Tongue (tissue), 2 donors: ENCODE measurements around the gene RGS6. TPM values are rescaled to one million over a fixed set of nuclear protein-coding genes. Genes with fewer than 3 reads are reported as not detected.

Experiments
- DNase-seq: peaks from one replicate; pipeline ENCODE4 v3.0.0-alpha.2; 2015
- total RNA-seq: library from RNA; depleted of rRNA; stranded (reverse); fragments of >200 nt; gene quantifications from one replicate; pipeline ENCODE4 v1.2.3, GENCODE V29; 2014

The RGS6 gene
- total RNA-seq, 1 donor from 2014 or later, result 5.6 TPM

- no peak for DNase-seq
Observed at GRCh38 chr14:72017290-72017689, 85.1 kb downstream of the RGS6 start.

GRCh38 chr14:72023128-72024042, 91.2 kb downstream of the RGS6 start:
- no peak for DNase-seq

DNA sequence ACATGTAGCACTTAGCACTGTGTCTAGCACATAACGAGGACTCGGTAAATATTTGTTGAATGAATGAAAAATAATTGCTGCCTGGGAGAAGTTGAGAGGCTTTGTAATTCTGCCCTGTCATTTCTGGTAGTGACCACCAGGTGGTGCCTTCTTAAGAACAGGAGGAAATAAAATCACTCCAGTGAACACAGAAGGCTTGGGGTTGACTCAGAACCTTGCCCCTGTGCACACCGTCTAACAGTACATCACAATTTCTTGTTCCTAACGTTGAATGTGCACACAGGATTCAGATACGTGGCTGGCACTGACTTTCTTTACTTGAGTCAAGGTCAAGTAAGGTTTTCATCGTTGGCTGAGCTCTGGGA, 91.8 kb downstream of the RGS6 start:
- peak; percentile 13 for DNase-seq

DNA sequence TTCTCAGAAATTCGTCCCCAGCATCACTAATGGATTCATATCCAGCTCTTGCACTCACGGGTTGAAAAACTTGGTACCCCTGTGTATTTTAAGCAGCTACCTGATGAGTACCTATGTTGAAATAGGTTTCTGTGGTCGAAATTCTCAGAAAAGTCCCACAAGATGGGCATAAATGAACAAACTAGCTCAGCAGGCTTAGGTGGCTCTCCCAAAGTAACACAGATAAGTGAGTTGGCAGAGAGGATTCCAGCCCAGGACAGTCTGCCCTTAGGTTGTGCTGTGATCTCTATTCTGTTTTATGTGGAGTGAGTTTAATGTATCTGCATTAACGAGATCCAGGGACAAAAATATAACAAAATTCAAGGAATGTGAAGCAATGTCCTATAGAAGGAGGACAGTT, 92.3 kb downstream of the RGS6 start:
- DNase-seq, result no peak

GRCh38 chr14:72026536-72026935, 94.3 kb downstream of the RGS6 start:
- DNase-seq, result no peak

GRCh38 chr14:72027061-72027460, 94.8 kb downstream of the RGS6 start:
- no peak for DNase-seq

DNA sequence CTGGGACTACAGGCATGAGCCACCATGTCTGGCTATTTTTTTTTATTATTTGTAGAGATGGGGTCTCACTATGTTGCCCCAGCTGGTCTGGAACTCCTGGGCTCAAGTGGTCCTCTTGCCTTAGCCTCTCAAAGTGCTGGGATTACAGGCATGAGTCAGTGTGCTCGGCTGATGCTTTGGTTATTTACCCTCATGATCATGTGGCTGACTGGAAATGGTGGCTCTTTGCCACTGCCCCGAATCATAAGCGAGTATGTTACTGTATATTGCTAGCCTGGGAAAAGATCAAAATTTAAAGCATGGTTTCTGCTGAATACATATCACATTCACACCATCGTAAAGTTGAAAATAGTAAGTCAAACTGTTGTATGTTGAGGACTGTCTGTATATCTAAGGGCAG, 101.1 kb downstream of the RGS6 start:
- DNase-seq, result no peak

DNA sequence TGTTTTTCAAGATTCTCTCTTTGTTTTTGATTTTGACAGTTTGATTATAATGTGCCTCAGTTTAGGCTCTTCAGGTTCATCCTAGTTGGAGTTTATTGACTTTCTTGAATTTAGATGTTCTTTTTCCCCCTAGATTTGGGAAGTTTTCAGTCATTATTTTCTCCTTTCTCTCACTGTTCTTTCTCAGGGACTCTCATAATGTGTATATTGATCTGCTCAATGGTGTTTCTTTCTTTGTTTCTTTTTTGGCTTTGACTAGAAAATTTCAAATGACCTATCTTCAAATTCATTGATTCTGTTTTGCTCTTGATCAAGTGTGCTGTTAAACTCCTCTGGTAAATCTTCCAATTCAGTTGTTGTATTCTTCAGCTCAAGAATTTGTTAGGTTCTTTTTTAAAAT, 108.3 kb downstream of the RGS6 start:
- DNase-seq, result no peak

DNA sequence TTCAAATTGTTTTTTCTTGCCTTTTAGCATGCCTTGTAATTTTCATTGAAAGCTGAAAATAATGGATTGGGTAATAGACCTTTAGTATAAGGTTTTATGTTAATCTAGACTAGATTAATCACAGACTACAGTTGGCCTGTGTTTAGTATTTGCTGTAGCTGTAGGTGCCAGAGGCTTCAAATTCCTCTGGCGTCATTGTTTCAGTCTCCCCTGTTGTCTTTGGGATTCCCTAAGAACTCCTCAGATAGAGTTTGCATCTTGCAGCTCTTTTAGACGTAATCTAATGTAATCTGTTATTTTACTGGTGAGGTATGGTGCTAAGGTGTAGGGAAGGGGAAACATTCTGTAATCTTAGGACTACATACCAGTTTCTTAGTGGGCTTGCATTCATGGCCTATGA, 113.0 kb downstream of the RGS6 start:
- no peak for DNase-seq

- DNase-seq, result no peak
Observed at GRCh38 chr14:72045885-72046284, 113.7 kb downstream of the RGS6 start.

GRCh38 chr14:72049462-72049861, 117.2 kb downstream of the RGS6 start:
- DNase-seq, result no peak

DNA sequence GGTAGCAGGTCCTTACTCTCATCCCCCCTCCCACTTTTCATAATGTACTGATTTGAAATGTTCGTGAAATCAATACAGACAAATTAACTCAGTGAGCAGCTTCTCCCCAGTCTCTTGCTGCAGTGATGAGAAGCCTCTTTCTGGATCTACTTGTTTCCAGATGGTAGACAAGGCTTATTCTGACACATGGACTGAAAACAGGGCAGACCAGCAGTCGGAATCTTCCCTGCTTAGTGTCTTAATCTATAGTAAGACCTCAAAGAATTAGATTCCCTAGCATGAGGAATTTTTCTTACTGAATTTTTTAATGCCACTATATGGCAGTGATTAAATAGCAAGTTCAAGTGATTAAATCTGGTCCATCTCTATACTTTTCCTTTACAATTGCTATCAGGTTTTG, 120.1 kb downstream of the RGS6 start:
- DNase-seq, result peak; percentile 35

DNA sequence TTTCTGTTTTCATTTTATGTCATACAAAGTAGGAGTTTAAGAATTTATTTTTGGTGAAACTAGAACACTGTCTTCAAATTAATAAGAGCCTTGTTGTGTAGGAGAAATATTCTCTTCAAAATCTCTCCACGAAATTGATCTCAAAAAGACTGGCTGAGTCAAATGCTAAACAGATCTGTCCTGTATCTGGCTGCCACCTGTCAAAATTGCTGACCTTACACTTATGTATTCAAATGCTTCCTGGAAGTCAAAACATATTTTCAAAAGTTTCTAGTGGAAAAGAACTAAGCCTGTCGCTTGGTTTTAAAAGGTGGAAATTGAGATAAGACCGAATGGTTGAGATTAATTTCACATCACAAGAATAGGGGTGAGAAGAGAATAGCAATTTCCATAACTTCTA, 121.4 kb downstream of the RGS6 start:
- DNase-seq, result no peak

DNA sequence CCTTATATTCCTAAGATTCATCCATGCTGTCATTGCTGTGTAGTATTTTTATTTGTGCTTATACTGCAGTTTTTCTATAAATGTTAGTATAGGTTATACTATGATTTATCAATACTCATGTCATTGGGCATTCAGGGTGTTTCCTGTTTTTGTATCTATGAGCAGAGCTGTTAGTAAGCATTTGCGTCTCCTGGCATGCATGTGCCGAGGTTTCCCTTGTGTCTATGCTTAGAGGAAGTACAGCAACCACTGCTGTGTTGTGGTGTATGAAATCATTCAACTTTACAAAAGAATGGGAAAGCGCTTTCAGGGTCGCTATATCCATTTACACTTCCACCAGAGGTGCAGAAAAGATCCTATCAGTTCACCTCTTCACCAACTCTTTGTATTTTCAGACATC, 122.7 kb downstream of the RGS6 start:
- DNase-seq, result no peak

DNA sequence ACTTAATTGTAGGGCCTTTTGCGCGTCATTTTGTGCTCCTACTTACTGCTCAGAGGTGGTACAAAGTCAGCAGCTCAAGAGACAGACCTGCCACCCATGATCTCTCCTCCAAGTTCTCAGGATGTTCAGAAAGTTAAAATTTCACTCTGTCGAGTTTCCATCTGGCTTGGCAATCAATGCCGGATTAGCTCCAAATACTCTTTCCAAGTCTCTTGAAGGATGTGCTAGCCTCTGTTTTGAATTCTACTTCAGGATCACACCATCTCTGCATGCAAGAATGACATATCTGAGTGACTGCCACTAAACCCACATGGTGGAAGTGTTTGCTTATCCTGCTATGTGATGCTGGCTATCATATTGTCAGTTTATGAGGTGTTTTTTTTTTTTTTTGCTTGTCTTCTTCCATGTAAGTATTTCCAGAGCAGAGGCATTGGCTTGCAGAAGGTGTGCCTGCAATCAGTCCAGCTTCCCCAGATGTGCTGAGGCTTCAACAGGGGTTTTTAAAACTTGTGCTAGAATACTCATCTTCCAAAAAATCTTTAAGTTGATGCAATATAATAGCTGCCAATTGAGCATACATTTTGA, 125.6 kb downstream of the RGS6 start:
- DNase-seq, result peak; percentile 65

DNA sequence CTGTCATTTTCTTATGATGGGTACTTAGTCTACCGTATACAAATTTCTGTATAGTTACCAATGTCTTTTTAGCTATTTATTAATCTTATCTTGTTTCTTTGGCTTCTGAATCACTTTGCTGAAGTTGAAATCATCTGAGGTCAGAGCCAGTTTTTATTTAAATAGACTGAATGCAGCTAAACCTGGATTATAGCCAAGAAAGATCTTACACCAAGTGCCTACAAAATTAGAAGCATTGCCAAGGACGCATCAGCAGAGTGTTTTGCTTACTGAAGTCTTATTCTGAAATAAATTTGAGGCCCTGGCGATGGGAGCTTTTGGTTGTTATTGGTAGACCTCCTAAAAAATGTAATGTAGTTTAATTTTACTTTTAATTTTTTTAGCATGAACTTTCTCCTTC, 128.2 kb downstream of the RGS6 start:
- no peak for DNase-seq

DNA sequence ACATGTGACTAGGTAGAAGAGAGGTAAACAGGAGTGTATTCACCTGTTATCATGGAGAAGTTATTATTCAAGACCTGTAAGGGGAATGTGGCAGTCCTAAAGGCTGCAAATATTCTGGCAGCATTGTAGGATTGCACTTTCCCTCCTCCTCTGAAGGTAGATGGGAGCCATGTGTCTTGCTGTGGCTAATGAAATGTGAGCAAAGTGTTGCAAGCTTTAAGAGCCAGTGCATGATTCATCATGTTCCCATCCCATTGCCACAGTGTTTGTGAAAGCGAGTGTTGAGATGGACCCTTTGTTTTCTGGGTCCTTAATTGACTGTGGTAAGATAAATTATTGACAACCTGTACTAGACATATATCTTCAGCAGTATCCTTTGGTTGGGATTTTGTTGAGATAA, 128.7 kb downstream of the RGS6 start:
- no peak for DNase-seq

- DNase-seq, result no peak
Observed at GRCh38 chr14:72061718-72062117, 129.5 kb downstream of the RGS6 start.

GRCh38 chr14:72063761-72064282, 131.6 kb downstream of the RGS6 start:
- no peak for DNase-seq

GRCh38 chr14:72064501-72064900, 132.3 kb downstream of the RGS6 start:
- DNase-seq, result no peak

- no peak for DNase-seq
Observed at GRCh38 chr14:72070458-72070857, 138.2 kb downstream of the RGS6 start.

DNA sequence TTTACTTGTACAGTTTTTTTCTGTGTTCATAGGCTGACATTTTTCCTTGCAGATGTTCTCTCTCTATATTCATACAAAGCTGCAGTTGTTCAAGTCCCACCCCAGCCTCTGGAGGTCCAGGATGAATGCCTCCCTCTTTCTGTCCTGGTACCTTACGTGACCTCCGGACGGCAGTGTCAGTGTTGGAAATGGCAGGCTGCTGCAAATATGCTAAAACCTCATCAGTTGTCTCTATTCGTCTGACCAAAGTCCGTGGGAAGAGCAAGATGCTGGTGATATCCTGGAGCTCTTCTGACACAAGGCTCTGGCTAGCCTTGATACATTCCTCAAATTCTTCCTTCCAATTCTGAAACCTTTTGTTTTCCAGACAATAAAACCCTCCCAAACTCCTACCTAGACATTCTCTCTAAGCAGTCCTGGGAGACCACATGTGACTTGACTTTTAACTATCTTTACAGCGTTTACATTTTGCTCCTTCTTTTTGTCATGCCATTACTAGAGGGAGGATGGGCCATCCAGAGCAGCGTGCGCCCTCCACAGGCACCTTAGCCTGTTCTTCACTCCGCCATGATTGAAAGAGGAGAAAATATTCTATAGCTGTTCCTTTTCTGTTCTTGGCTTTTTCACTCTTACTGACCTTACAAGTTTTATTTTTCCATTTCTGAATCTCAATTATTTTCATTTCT, 143.6 kb downstream of the RGS6 start:
- no peak for DNase-seq

DNA sequence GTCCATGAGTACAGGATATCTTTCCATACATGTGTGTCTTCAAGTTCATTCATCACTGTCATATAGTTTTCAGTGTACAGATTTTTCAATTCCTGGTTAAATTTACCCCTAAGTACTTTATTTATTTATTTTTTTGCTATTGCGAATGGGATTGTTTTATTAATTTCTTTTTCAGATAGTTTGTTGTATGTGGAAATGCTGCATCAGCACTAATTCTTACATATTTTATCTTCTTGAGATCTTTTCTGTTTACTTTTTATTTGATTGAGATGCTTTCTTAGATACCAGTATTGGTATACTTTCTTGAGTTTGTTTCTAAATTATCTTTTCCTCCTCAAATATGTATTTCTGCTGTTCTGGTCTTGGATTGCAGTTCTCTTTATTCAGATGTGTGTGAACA, 148.9 kb downstream of the RGS6 start:
- no peak for DNase-seq
